ENCODE data around the gene COX4I1. TPM values are rescaled to one million over a fixed set of nuclear protein-coding genes. Genes with fewer than 3 reads are reported as not detected.
"Not testable (repeated sequence)": the region's sequence is repeated elsewhere in the genome, so short reads cannot be mapped to it uniquely, and the experiment has no call there.

COX4I1 gene
- total RNA-seq, 1 experiment from 2014 or later, result 506 TPM

GRCh38 chr16:85836706-85837582, 37.4 kb downstream of the COX4I1 start:
- no peaks in the 10 kb centered on the region for H3K23me2 ChIP-seq (ENCODE audit: insufficient read length, low read depth, low read length, poor library complexity, severe bottlenecking)
- no CpG with 5 or more reads among the region's 24 CpGs for WGBS (ENCODE audit: extremely low coverage, insufficient read length, low lambda C conversion rate)
- H3K4me1 Mint-ChIP-seq, result peaks cover 0 to 7% of the 10 kb centered on the region in 2 experiments; a peak in 2 of 4 replicates

GRCh38 chr16:85837654-85838053, 38.2 kb downstream of the COX4I1 start:
- peaks cover 9 to 19% of the 10 kb centered on the region in 2 experiments for H3K9me3 Mint-ChIP-seq
- H2BK12ac ChIP-seq (ENCODE audit: insufficient read length, low read depth, low read length); H3K27me3 ChIP-seq (ENCODE audit: insufficient read depth, low read length); H2AFZ ChIP-seq (ENCODE audit: low read length); H4K20me1 ChIP-seq (ENCODE audit: control insufficient read depth, insufficient read depth, insufficient read length); H3K79me2 ChIP-seq (ENCODE audit: insufficient read depth, low read length); H3K79me1 ChIP-seq (ENCODE audit: insufficient read depth, low read depth, low read length, poor library complexity, severe bottlenecking); DNase-seq; H3K27ac Mint-ChIP-seq; H3T11ph ChIP-seq (ENCODE audit: low read length); H3K14ac ChIP-seq (ENCODE audit: insufficient read depth, low read length); H4K91ac ChIP-seq (ENCODE audit: insufficient read length, low read depth, low read length); H3K27ac ChIP-seq (ENCODE audit: insufficient read length, low read depth, low read length); H3K56ac ChIP-seq (ENCODE audit: insufficient read length, low read depth, low read length); H3K4me3 Mint-ChIP-seq; H2BK5ac ChIP-seq (ENCODE audit: insufficient read length, low read length); H2BK20ac ChIP-seq (ENCODE audit: low read depth, low read length, poor library complexity, severe bottlenecking); H3K23me2 ChIP-seq (ENCODE audit: insufficient read length, low read depth, low read length, poor library complexity, severe bottlenecking); H2BK120ac ChIP-seq (ENCODE audit: low read depth, low read length, poor library complexity, severe bottlenecking); H3K4me2 ChIP-seq (ENCODE audit: insufficient read depth, insufficient read length, low read length); H3K9ac ChIP-seq (ENCODE audit: extremely low read depth, insufficient read length, low read length); H3K4me1 ChIP-seq (ENCODE audit: insufficient read depth, low read length); H3K4ac ChIP-seq (ENCODE audit: low read depth, low read length); H2BK15ac ChIP-seq (ENCODE audit: low read depth, low read length); H4K5ac ChIP-seq (ENCODE audit: insufficient read length, low read depth, low read length); H3K4me1 Mint-ChIP-seq; H4K8ac ChIP-seq (replicated peaks; ENCODE audit: insufficient read length, low read depth, low read length); H3K18ac ChIP-seq (ENCODE audit: insufficient read length, low read depth, low read length); H3K23ac ChIP-seq (ENCODE audit: insufficient read length, low read depth, low read length); H3K9me3 ChIP-seq (ENCODE audit: control insufficient read depth, low read depth, low read length); H2AK5ac ChIP-seq (ENCODE audit: insufficient read length, low read length): not testable (repeated sequence)
- WGBS (ENCODE audit: extremely low coverage, insufficient read length, low lambda C conversion rate), result no CpG with 5 or more reads among the region's 4 CpGs
- peaks cover 30% of the 10 kb centered on the region for H3K27me3 Mint-ChIP-seq (ENCODE audit: low read depth)
- H3K36me3 Mint-ChIP-seq (ENCODE audit: insufficient read depth in 1 of 3, low read depth in 3 of 3), result peaks cover 2 to 10% (median 2%) of the 10 kb centered on the region in 3 experiments; a peak in 4 of 7 replicates

More at GRCh38 chr16:85836706-85837582, 37.4 kb downstream of the COX4I1 start:
- Histone ChIP-seq H3K9ac (ENCODE audit: extremely low read depth, insufficient read length, low read length) (no peak overlapping the region), H2BK5ac (ENCODE audit: insufficient read length, low read length) (no peak overlapping the region), H3K27ac (ENCODE audit: insufficient read length, low read depth, low read length) (no peak overlapping the region), H2BK12ac (ENCODE audit: insufficient read length, low read depth, low read length) (no peak overlapping the region), H2BK15ac (ENCODE audit: low read depth, low read length) (no peak overlapping the region), H3K4ac (ENCODE audit: low read depth, low read length) (no peak overlapping the region), H4K91ac (ENCODE audit: insufficient read length, low read depth, low read length) (no peak overlapping the region), H3K79me1 (ENCODE audit: insufficient read depth, low read depth, low read length, poor library complexity, severe bottlenecking) (no peaks in the 10 kb centered on the region), H3K56ac (ENCODE audit: insufficient read length, low read depth, low read length) (no peak overlapping the region), H3K4me1 (ENCODE audit: insufficient read depth, low read length) (no peaks in the 10 kb centered on the region), H2BK20ac (ENCODE audit: low read depth, low read length, poor library complexity, severe bottlenecking) (no peak overlapping the region), H2BK120ac (ENCODE audit: low read depth, low read length, poor library complexity, severe bottlenecking) (no peak overlapping the region), H3K79me2 (ENCODE audit: insufficient read depth, low read length) (no peaks in the 10 kb centered on the region), H3K18ac (ENCODE audit: insufficient read length, low read depth, low read length) (no peak overlapping the region), H3K27me3 (ENCODE audit: insufficient read depth, low read length) (no peaks in the 10 kb centered on the region), H4K8ac (replicated peaks; ENCODE audit: insufficient read length, low read depth, low read length) (no peak overlapping the region), H2AFZ (ENCODE audit: low read length) (no peak overlapping the region), H3K4me2 (ENCODE audit: insufficient read depth, insufficient read length, low read length) (no peak overlapping the region), H3K9me3 (ENCODE audit: control insufficient read depth, low read depth, low read length) (no peaks in the 10 kb centered on the region), H4K5ac (ENCODE audit: insufficient read length, low read depth, low read length) (no peak overlapping the region), H4K20me1 (ENCODE audit: control insufficient read depth, insufficient read depth, insufficient read length) (no peaks in the 10 kb centered on the region), H3K14ac (ENCODE audit: insufficient read depth, low read length) (no peak overlapping the region), H3K23ac (ENCODE audit: insufficient read length, low read depth, low read length) (no peak overlapping the region), H2AK5ac (ENCODE audit: insufficient read length, low read length) (no peak overlapping the region), H3T11ph (ENCODE audit: low read length) (no peak overlapping the region)
- H3K27me3 Mint-ChIP-seq (ENCODE audit: low read depth), result peaks cover 31% of the 10 kb centered on the region
- peaks cover 9 to 20% of the 10 kb centered on the region in 2 experiments for H3K9me3 Mint-ChIP-seq
- DNase-seq, result no peak
- H3K4me3 Mint-ChIP-seq, result no peak overlapping the region; a peak in 1 of 5 replicates
- no peak for TF ChIP-seq CTCF (conservative IDR thresholded peaks at IDR 0.05)
- H3K36me3 Mint-ChIP-seq (ENCODE audit: insufficient read depth in 1 of 3, low read depth in 3 of 3), result peaks cover 2 to 10% (median 2%) of the 10 kb centered on the region in 3 experiments; a peak in 4 of 7 replicates
- no peak overlapping the region for H3K27ac Mint-ChIP-seq

All from H9 (cell line).